ENCODE results near the gene OTULIN.

GRCh38 chr5:14741131-14741530, 76.6 kb downstream of the OTULIN start:
- no peak for TF ChIP-seq CTCF (conservative IDR thresholded peaks at IDR 0.05 in 1 of 2, IDR thresholded peaks at IDR 0.05 in 1 of 2; ENCODE audit: low read depth in 1 of 2, low read length in 2 of 2)
- TF ChIP-seq EZH2 (IDR thresholded peaks at IDR 0.05; ENCODE audit: low read length, missing control alignments) = no peak

All from fibroblast of lung (primary cell).